ENCODE measurements around the gene LRIG1.

The LRIG1 gene

GRCh38 chr3:66470956-66471686 lies 29.7 kb downstream of the LRIG1 start:
- DNase-seq (ENCODE audit: low spot score), result no peak

DNA sequence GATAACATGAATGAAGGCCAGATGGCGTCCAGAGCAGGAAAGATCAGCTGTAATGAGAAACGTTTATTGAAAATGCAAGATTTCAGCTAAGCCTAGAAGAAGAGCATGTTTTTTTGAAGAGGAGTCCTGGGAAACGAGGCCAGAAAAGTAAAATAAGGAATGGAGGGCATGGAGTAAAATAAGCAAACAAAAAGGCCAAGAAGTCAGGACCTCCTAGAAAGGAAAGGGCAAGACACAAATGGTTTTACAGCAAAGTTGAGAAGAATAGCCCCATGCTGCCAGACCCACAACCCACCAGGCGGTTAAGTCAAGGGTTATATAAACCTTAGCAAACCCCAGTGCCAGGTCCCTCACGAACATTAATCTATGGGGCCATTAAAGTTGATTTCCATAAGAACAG lies 30.5 kb downstream of the LRIG1 start:
- DNase-seq (ENCODE audit: low spot score), result no peak

- no peak for DNase-seq (ENCODE audit: low spot score)
Observed at GRCh38 chr3:66469220-66469640, 31.6 kb downstream of the LRIG1 start.

GRCh38 chr3:66467996-66468735 lies 32.7 kb downstream of the LRIG1 start:
- DNase-seq (ENCODE audit: low spot score), result no peak

GRCh38 chr3:66466606-66467270 lies 34.1 kb downstream of the LRIG1 start:
- no peak for DNase-seq (ENCODE audit: low spot score)

- DNase-seq (ENCODE audit: low spot score), result no peak
Observed at GRCh38 chr3:66465587-66465986, 35.2 kb downstream of the LRIG1 start.

DNA sequence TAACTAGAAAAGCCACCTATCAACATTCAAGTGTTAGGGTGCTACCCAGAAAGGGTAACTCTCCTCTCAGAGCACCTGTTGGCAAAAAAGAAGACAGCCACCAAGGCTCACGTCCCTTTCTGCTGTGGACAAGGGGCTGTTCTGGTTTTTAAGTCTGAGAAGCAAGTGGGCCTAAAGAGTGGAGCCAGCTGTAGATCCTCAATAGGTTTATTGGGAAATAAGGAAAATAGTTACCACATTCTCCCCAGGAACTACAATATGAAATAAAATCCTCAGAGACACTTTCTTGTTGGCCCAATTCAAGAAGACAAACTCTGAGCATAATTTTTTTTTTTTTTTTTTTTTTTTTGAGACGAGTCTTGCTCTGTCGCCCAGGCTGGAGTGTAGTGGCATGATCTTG lies 35.8 kb downstream of the LRIG1 start:
- DNase-seq (ENCODE audit: low spot score), result no peak

GRCh38 chr3:66464512-66464894 lies 36.3 kb downstream of the LRIG1 start:
- no peak for DNase-seq (ENCODE audit: low spot score)

GRCh38 chr3:66463730-66464511 lies 36.9 kb downstream of the LRIG1 start:
- no peak for DNase-seq (ENCODE audit: low spot score)

DNA sequence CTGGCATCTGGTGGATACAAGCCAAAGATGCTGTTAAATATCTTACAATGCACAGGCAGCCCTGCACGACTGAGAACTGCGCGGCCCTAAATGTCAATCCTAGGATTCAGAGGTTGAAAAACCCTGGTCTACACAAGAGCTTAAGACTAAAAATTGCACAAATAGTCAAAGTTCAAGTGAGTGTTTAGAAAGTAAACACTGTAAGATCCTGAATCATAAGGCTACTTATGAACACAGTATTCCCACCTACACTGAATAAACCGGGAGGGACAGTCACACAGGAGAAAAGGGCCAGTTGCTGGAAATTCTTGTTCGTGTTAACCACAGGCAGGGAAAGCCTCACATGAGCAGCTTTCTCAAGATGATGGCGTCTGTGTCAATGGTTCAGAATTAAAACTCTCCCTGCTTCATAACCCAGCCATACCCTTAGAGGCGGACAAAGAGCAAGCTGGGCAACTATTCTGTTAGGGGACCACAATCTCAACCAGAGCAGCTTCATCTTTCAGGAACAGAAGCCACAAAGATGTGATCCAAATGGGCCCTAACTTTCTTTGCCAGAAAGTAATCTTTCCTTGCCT lies 37.7 kb downstream of the LRIG1 start:
- no peak for DNase-seq (ENCODE audit: low spot score)

DNA sequence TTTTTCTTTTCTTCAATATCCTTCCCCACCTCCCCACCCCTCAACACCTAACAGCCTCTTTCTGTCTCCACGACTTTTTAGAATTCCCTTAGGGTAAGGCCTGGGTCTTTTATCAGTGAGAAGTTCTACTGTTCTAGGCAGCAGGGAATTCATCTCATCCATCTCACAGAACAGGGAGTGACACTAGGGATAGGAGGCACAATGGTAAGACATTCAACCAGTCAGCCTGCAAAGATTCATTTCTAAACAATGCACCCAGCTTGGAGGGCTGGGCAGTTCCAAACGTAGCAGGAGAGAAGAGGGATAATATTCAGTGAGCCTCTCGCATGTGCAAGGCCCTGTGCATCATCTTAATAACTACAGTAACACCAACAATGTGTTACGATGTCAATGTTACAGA lies 43.6 kb downstream of the LRIG1 start:
- no peak for DNase-seq (ENCODE audit: low spot score)

DNA sequence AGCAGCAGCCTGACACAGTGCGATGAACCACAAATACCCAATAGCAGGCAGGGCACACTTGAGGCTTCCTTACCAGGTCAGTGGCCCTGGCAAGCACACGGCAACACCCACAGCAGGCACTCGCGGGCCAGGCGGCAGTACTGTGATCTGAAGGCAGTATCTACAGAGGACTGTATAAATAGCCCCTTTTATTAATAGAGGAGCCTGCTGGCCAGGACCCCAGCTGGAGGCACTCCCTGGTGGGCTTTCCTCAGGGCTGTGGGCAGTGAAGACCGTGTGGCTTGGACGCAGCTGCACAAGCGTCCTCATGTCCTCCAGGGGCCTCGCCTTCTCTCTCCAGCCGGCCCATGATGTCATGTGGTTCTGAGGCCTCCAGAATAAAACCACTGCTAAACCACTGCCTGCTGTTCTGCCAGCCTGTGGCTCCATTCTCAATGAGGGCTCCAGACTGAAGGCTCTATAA lies 44.1 kb downstream of the LRIG1 start:
- no peak for DNase-seq (ENCODE audit: low spot score)

DNA sequence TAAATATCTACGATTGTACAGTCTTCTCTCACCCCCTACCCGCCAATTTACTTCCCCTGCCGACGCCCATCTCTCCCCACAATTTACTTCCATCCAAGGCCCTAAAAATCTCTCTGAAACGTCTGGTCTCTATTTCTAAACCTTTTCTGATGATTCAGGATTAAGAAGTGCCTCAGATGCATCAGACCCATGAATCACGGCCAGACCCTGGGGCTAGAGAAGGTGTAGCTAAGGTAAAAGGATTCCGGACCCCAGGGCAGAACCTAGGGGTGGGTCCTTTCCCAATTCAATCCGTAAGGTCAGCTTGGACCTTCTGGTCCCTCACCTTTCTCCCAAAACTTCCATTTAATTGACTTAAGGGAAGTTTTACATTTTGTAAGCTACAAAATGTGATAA lies 46.4 kb downstream of the LRIG1 start:
- no peak for DNase-seq (ENCODE audit: low spot score)

DNA sequence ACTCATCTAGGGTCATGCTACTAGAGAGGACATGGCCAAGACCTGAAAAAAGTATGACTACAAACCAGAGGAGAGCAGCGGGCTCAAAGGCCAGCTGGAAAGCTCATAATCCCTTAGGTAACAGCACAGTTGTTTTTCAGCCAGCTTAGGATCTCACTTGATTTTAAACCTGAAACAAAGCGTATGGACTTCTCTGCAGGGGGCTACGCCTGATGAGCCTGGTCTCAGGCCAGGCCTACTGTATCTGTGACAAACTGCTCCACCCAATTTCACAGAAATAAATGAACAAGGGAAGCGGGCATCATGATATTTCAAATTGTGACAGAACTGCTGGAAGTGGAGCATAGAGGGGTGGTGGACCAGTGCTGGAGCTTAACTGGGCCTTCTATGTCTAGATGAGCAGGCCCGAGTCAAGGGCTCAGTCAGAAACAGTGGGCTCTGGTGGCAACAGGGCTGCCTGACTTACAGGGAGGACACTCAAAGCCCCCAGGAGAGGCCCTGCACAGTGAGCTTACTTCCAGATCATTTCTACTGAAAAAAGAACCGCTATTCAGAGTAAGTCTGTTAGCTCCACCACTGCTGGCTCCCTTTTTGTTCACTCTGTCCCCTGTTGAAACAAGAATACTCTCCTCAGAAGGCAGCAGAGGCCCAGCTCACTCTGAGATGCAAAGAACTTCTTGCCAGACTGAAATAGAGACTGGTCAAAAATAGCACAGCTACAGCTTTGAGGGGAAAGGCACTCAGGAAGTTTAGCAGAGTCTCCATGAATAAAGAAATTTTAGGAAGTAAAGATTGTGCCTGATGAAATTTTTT lies 47.0 kb downstream of the LRIG1 start:
- DNase-seq (ENCODE audit: low spot score), result no peak

DNA sequence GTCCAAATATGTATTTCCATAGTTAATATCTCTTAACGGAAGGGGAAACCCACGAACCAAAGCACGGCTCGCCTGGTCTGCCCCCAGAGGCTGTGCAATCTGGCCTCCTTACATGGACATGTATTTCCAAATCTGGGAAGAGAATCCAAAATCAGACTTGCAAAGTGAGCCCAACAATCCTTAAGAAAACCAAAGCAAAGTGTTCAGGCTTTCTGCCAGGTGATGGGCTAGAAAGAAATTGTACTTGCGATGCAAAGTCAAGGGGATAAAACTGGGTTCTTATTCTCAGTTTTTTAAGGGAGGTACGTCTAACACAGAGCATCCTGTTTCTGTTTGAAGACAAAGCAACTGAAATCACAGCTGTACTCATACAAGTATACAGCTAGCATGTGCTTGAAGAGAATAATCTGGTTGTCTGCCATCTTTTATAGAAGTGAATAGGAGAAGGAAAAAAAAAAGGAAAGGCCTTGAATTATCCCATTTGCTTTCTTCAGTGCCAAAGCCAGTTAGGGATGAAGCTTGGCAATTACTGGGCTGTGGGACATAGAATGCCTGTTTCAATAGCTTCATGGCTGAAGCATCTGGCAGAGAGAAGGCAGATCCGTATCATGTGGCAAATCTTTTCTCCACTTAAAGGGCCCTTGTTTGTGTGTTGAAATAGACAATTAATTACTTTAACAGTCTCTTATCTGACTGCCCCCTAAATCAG lies 48.4 kb downstream of the LRIG1 start:
- no peak for DNase-seq (ENCODE audit: low spot score)

GRCh38 chr3:66451766-66452165 lies 49.1 kb downstream of the LRIG1 start:
- no peak for DNase-seq (ENCODE audit: low spot score)

GRCh38 chr3:66450390-66451022 lies 50.3 kb downstream of the LRIG1 start:
- no peak for DNase-seq (ENCODE audit: low spot score)

DNA sequence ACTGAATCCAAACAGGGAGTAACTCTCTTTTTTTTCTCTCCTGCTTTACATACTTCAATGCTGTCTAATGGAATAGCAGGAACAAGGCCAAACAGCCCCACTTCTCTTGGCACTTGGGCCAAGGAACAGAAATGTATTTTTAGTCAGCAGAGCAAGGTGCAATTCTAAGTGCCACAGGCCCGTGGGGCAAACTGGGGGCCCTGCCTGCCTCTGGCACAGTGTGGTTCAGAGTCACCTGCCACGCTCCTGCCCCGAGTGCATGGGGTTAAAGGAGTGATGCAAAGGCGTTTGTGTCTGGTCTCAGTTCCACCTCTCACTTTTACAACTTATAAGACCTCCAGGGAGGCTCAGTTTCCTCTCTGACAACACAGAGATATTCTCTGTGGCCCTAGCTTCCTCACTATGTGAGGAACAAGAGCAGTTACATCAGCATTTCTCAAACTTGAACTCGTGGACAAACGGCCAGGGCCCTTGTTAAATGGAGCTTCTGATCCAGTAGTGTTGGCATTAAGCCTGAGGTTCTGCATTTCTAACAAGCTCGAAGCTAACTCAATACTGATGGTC lies 51.3 kb downstream of the LRIG1 start:
- DNase-seq (ENCODE audit: low spot score), result no peak

DNA sequence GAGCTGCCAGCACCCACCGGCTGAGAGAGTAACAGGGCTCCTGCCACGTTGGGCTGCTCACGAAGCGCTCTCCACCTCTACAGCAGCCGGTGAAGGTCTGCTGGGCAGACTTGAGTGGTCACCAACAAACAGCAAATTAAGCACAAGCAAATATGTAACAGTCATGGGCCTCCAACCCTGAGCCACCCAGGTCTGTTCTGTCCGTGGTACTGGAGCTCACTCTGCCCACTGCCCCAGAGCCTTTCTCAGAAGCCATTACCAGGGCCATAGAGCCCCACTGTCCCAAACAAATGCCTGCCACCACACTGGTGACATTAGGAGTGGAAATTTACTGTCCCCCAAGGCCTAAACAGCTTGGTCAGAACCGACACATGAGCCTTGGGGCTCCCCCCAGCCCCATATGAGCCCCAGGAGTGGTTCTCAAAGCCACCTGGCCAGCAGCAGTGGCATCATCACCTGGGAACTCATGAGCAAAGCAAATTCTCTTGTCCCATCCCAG lies 56.6 kb downstream of the LRIG1 start:
- no peak for DNase-seq (ENCODE audit: low spot score)

Data from hepatic stellate cell (primary cell).